ENCODE data around the gene DCAF16. TPM values are rescaled to one million over a fixed set of nuclear protein-coding genes. Genes with fewer than 3 reads are reported as not detected.

The DCAF16 gene
- total and polyA plus RNA-seq, 4 experiments from 2014 or later = 13.4 to 74.9 (median 47.4) TPM

- POLR2A ChIA-PET (ENCODE audit: partially characterized antibody) = no interaction called here
Measured at GRCh38 chr4:17763931-17764330, 46.6 kb downstream of the DCAF16 start.

GRCh38 chr4:17763416-17763815 is 47.1 kb downstream of the DCAF16 start:
- Mint-ChIP-seq H3K36me3 (no peaks in the 10 kb centered on the region), H3K27ac (no peak overlapping the region), H3K4me1 (peaks cover 2 to 8% (median 7%) of the 10 kb centered on the region in 4 donors), H3K27me3 (peaks cover 0 to 9% of the 10 kb centered on the region in 2 donors), H3K9me3 (peaks cover 0 to 10% (median 0%) of the 10 kb centered on the region in 8 donors), H3K4me3 (no peak overlapping the region)
- Histone ChIP-seq H3K36me3 (ENCODE audit: insufficient read depth, low read length) (no peaks in the 10 kb centered on the region), H3K4me1 (ENCODE audit: insufficient read depth, low read length) (no peaks in the 10 kb centered on the region), H3K27me3 (ENCODE audit: insufficient read depth, low read length) (no peaks in the 10 kb centered on the region), H3K27ac (ENCODE audit: low read depth, low read length) (no peak overlapping the region), H3K4me3 (ENCODE audit: low read length in 2 of 2) (no peak overlapping the region), H3K9me3 (ENCODE audit: control insufficient read depth in 1 of 2, low read length in 2 of 2) (no peaks in the 10 kb centered on the region)
- DNase-seq = no peak
- intact Hi-C loops (cut with micrococcal nuclease) = no loop called here
- CTCF ChIA-PET (ENCODE audit: partially characterized antibody) = no interaction called here
- POLR2A ChIA-PET (ENCODE audit: partially characterized antibody) = no interaction called here

More at GRCh38 chr4:17763931-17764330, 46.6 kb downstream of the DCAF16 start:
- no peaks in the 10 kb centered on the region for H3K27me3 ChIP-seq (ENCODE audit: insufficient read depth, low read length)
- H3K36me3 ChIP-seq (ENCODE audit: insufficient read depth, low read length) = no peaks in the 10 kb centered on the region
- CTCF ChIA-PET (ENCODE audit: partially characterized antibody) = no interaction called here
- no peak overlapping the region for H3K27ac ChIP-seq (ENCODE audit: low read depth, low read length)
- Mint-ChIP-seq H3K4me3 (no peak overlapping the region), H3K9me3 (peaks cover 0 to 10% (median 0%) of the 10 kb centered on the region in 8 donors), H3K27ac (no peak overlapping the region), H3K36me3 (no peaks in the 10 kb centered on the region), H3K27me3 (peaks cover 0 to 9% of the 10 kb centered on the region in 2 donors), H3K4me1 (peaks cover 2 to 8% (median 7%) of the 10 kb centered on the region in 4 donors)
- H3K4me3 ChIP-seq (ENCODE audit: low read length in 2 of 2) = no peak overlapping the region
- H3K9me3 ChIP-seq (ENCODE audit: control insufficient read depth in 1 of 2, low read length in 2 of 2) = no peaks in the 10 kb centered on the region
- H3K4me1 ChIP-seq (ENCODE audit: insufficient read depth, low read length) = no peaks in the 10 kb centered on the region
- DNase-seq = no peak
- intact Hi-C loops (cut with micrococcal nuclease) = no loop called here

- H3K4me3 ChIP-seq (ENCODE audit: low read length in 2 of 2) = no peak overlapping the region
- Mint-ChIP-seq H3K27ac (no peak overlapping the region), H3K36me3 (no peaks in the 10 kb centered on the region), H3K27me3 (peaks cover 0 to 9% of the 10 kb centered on the region in 2 donors), H3K4me3 (no peak overlapping the region), H3K9me3 (peaks cover 0 to 10% (median 0%) of the 10 kb centered on the region in 8 donors), H3K4me1 (peaks cover 2 to 8% (median 7%) of the 10 kb centered on the region in 4 donors)
- H3K9me3 ChIP-seq (ENCODE audit: control insufficient read depth in 1 of 2, low read length in 2 of 2) = no peaks in the 10 kb centered on the region
- intact Hi-C loops (cut with micrococcal nuclease) = no loop called here
- no peaks in the 10 kb centered on the region for H3K36me3 ChIP-seq (ENCODE audit: insufficient read depth, low read length)
- H3K27ac ChIP-seq (ENCODE audit: low read depth, low read length) = no peak overlapping the region
- POLR2A ChIA-PET (ENCODE audit: partially characterized antibody) = no interaction called here
- CTCF ChIA-PET (ENCODE audit: partially characterized antibody) = no interaction called here
- H3K4me1 ChIP-seq (ENCODE audit: insufficient read depth, low read length) = no peaks in the 10 kb centered on the region
- no peaks in the 10 kb centered on the region for H3K27me3 ChIP-seq (ENCODE audit: insufficient read depth, low read length)
- no peak for DNase-seq
Measured at GRCh38 chr4:17762726-17763125, 47.8 kb downstream of the DCAF16 start.

GRCh38 chr4:17761062-17761461 is 49.5 kb downstream of the DCAF16 start:
- Histone ChIP-seq H3K4me1 (ENCODE audit: insufficient read depth, low read length) (no peaks in the 10 kb centered on the region), H3K4me3 (ENCODE audit: low read length in 2 of 2) (no peak overlapping the region), H3K9me3 (ENCODE audit: control insufficient read depth in 1 of 2, low read length in 2 of 2) (no peaks in the 10 kb centered on the region), H3K36me3 (ENCODE audit: insufficient read depth, low read length) (no peaks in the 10 kb centered on the region), H3K27me3 (ENCODE audit: insufficient read depth, low read length) (no peaks in the 10 kb centered on the region), H3K27ac (ENCODE audit: low read depth, low read length) (no peak overlapping the region)
- Mint-ChIP-seq H3K27ac (no peak overlapping the region), H3K36me3 (no peaks in the 10 kb centered on the region), H3K27me3 (peaks cover 0 to 9% of the 10 kb centered on the region in 2 donors), H3K4me3 (no peak overlapping the region), H3K9me3 (peaks cover 0 to 5% (median 0%) of the 10 kb centered on the region in 8 donors), H3K4me1 (peaks cover 2 to 7% (median 6%) of the 10 kb centered on the region in 4 donors)
- intact Hi-C loops (cut with micrococcal nuclease) = no loop called here
- no peak for DNase-seq
- POLR2A ChIA-PET (ENCODE audit: partially characterized antibody) = no interaction called here
- CTCF ChIA-PET (ENCODE audit: partially characterized antibody) = no interaction called here

GRCh38 chr4:17760626-17761025 is 49.9 kb downstream of the DCAF16 start:
- Histone ChIP-seq H3K4me1 (ENCODE audit: insufficient read depth, low read length) (no peaks in the 10 kb centered on the region), H3K27me3 (ENCODE audit: insufficient read depth, low read length) (no peaks in the 10 kb centered on the region), H3K36me3 (ENCODE audit: insufficient read depth, low read length) (no peaks in the 10 kb centered on the region), H3K9me3 (ENCODE audit: control insufficient read depth in 1 of 2, low read length in 2 of 2) (no peaks in the 10 kb centered on the region), H3K4me3 (ENCODE audit: low read length in 2 of 2) (no peak overlapping the region), H3K27ac (ENCODE audit: low read depth, low read length) (no peak overlapping the region)
- Mint-ChIP-seq H3K27ac (no peak overlapping the region), H3K4me3 (no peak overlapping the region), H3K4me1 (peaks cover under 1 to 3% (median 2%) of the 10 kb centered on the region in 4 donors), H3K27me3 (peaks cover 2 to 8% of the 10 kb centered on the region in 2 donors), H3K36me3 (no peaks in the 10 kb centered on the region), H3K9me3 (peaks cover 0 to under 1% (median 0%) of the 10 kb centered on the region in 8 donors)
- CTCF ChIA-PET (ENCODE audit: partially characterized antibody) = no interaction called here
- DNase-seq = no peak
- intact Hi-C loops (cut with micrococcal nuclease) = no loop called here
- POLR2A ChIA-PET (ENCODE audit: partially characterized antibody) = no interaction called here

- CTCF ChIA-PET (ENCODE audit: partially characterized antibody) = no interaction called here
- H3K36me3 ChIP-seq (ENCODE audit: insufficient read depth, low read length) = no peaks in the 10 kb centered on the region
- no peaks in the 10 kb centered on the region for H3K4me1 ChIP-seq (ENCODE audit: insufficient read depth, low read length)
- no peak overlapping the region for H3K4me3 Mint-ChIP-seq
- intact Hi-C loops (cut with micrococcal nuclease) = no loop called here
- DNase-seq = no peak
- POLR2A ChIA-PET (ENCODE audit: partially characterized antibody) = no interaction called here
- H3K4me1 Mint-ChIP-seq = no peaks in the 10 kb centered on the region
- no peak overlapping the region for H3K27ac Mint-ChIP-seq
- peaks cover 4 to 11% of the 10 kb centered on the region in 2 donors for H3K27me3 Mint-ChIP-seq
- no peaks in the 10 kb centered on the region for H3K27me3 ChIP-seq (ENCODE audit: insufficient read depth, low read length)
- H3K4me3 ChIP-seq (ENCODE audit: low read length in 2 of 2) = no peak overlapping the region
- no peak overlapping the region for H3K27ac ChIP-seq (ENCODE audit: low read depth, low read length)
- H3K9me3 Mint-ChIP-seq = no peaks in the 10 kb centered on the region
- H3K9me3 ChIP-seq (ENCODE audit: control insufficient read depth in 1 of 2, low read length in 2 of 2) = no peaks in the 10 kb centered on the region
- H3K36me3 Mint-ChIP-seq = no peaks in the 10 kb centered on the region
Measured at GRCh38 chr4:17758485-17758884, 52.1 kb downstream of the DCAF16 start.

- Mint-ChIP-seq H3K9me3 (no peaks in the 10 kb centered on the region), H3K36me3 (no peaks in the 10 kb centered on the region), H3K27ac (no peak overlapping the region), H3K27me3 (peaks cover 5 to 11% of the 10 kb centered on the region in 2 donors), H3K4me1 (no peaks in the 10 kb centered on the region), H3K4me3 (no peak overlapping the region)
- no peak overlapping the region for H3K27ac ChIP-seq (ENCODE audit: low read depth, low read length)
- DNase-seq = no peak
- H3K4me1 ChIP-seq (ENCODE audit: insufficient read depth, low read length) = no peaks in the 10 kb centered on the region
- intact Hi-C loops (cut with micrococcal nuclease) = no loop called here
- H3K4me3 ChIP-seq (ENCODE audit: low read length in 2 of 2) = no peak overlapping the region
- H3K27me3 ChIP-seq (ENCODE audit: insufficient read depth, low read length) = no peaks in the 10 kb centered on the region
- no peaks in the 10 kb centered on the region for H3K36me3 ChIP-seq (ENCODE audit: insufficient read depth, low read length)
- H3K9me3 ChIP-seq (ENCODE audit: control insufficient read depth in 1 of 2, low read length in 2 of 2) = no peaks in the 10 kb centered on the region
- ChIA-PET POLR2A (ENCODE audit: partially characterized antibody) (no interaction called here), CTCF (ENCODE audit: partially characterized antibody) (no interaction called here)
Measured at GRCh38 chr4:17757621-17758020, 52.9 kb downstream of the DCAF16 start.

GRCh38 chr4:17753646-17754045 is 56.9 kb downstream of the DCAF16 start:
- no peaks in the 10 kb centered on the region for H3K4me1 ChIP-seq (ENCODE audit: insufficient read depth, low read length)
- H3K36me3 ChIP-seq (ENCODE audit: insufficient read depth, low read length) = no peaks in the 10 kb centered on the region
- no peaks in the 10 kb centered on the region for H3K4me1 Mint-ChIP-seq
- ChIA-PET CTCF (ENCODE audit: partially characterized antibody) (no interaction called here), POLR2A (ENCODE audit: partially characterized antibody) (no interaction called here)
- no peaks in the 10 kb centered on the region for H3K9me3 ChIP-seq (ENCODE audit: control insufficient read depth in 1 of 2, low read length in 2 of 2)
- no peaks in the 10 kb centered on the region for H3K36me3 Mint-ChIP-seq
- no peak for DNase-seq
- H3K9me3 Mint-ChIP-seq = peaks cover 0 to 2% (median 0%) of the 10 kb centered on the region in 8 donors
- H3K27me3 Mint-ChIP-seq = peaks cover 5 to 8% of the 10 kb centered on the region in 2 donors
- intact Hi-C loops (cut with micrococcal nuclease) = no loop called here
- H3K4me3 ChIP-seq (ENCODE audit: low read length in 2 of 2) = no peak overlapping the region
- no peak overlapping the region for H3K27ac Mint-ChIP-seq
- no peaks in the 10 kb centered on the region for H3K27me3 ChIP-seq (ENCODE audit: insufficient read depth, low read length)
- no peak overlapping the region for H3K27ac ChIP-seq (ENCODE audit: low read depth, low read length)
- H3K4me3 Mint-ChIP-seq = no peak overlapping the region
